Measurements from ENCODE around the gene NTF4.

Gene NTF4

GRCh38 chr19:49111218-49111998, 46.8 kb upstream of the NTF4 start (continued):
- no peak for TF ChIP-seq PATZ1 (CRISPR knock-in tag; IDR thresholded peaks at IDR 0.05; ENCODE audit: borderline replicate concordance)
- no peak for TF ChIP-seq ZFP30 (CRISPR knock-in tag; IDR thresholded peaks at IDR 0.05)

- TF ChIP-seq ZC3H10 (CRISPR knock-in tag; IDR thresholded peaks at IDR 0.05) = no peak
- no peak for TF ChIP-seq OSR1 (CRISPR knock-in tag; IDR thresholded peaks at IDR 0.05)
- no peak for TF ChIP-seq TCF4 (CRISPR knock-in tag; IDR thresholded peaks at IDR 0.05; ENCODE audit: borderline replicate concordance)
- TF ChIP-seq POU6F1 (CRISPR knock-in tag; IDR thresholded peaks at IDR 0.05; ENCODE audit: borderline replicate concordance, low read depth) = no peak
- no peak for TF ChIP-seq PPARA (CRISPR knock-in tag; IDR thresholded peaks at IDR 0.05; ENCODE audit: borderline replicate concordance)
- no peak for TF ChIP-seq RARB (CRISPR knock-in tag; IDR thresholded peaks at IDR 0.05)
- TF ChIP-seq TSHZ2 (CRISPR knock-in tag; IDR thresholded peaks at IDR 0.05) = no peak
- TF ChIP-seq TOX (CRISPR knock-in tag; IDR thresholded peaks at IDR 0.05; ENCODE audit: borderline replicate concordance) = no peak
- TF ChIP-seq ZNF565 (CRISPR knock-in tag; conservative IDR thresholded peaks at IDR 0.05; ENCODE audit: low read depth) = no peak
- ATAC-seq = no peak
Observed at GRCh38 chr19:49110567-49110966, 45.9 kb upstream of the NTF4 start.

- TF ChIP-seq POU6F1 (CRISPR knock-in tag; IDR thresholded peaks at IDR 0.05; ENCODE audit: borderline replicate concordance, low read depth) (no peak), CSRNP3 (CRISPR knock-in tag; IDR thresholded peaks at IDR 0.05) (no peak), PPARA (CRISPR knock-in tag; IDR thresholded peaks at IDR 0.05; ENCODE audit: borderline replicate concordance) (no peak), ARNTL (CRISPR knock-in tag; IDR thresholded peaks at IDR 0.05; ENCODE audit: borderline replicate concordance, low read depth) (no peak), TCF4 (CRISPR knock-in tag; IDR thresholded peaks at IDR 0.05; ENCODE audit: borderline replicate concordance) (no peak), CREB5 (CRISPR knock-in tag; IDR thresholded peaks at IDR 0.05; ENCODE audit: low read depth) (no peak), TSHZ2 (CRISPR knock-in tag; IDR thresholded peaks at IDR 0.05) (no peak), ZFP30 (CRISPR knock-in tag; IDR thresholded peaks at IDR 0.05) (no peak), BACH2 (CRISPR knock-in tag; IDR thresholded peaks at IDR 0.05; ENCODE audit: borderline replicate concordance) (no peak), ZNF8 (CRISPR knock-in tag; IDR thresholded peaks at IDR 0.05) (no peak), GLIS3 (CRISPR knock-in tag; IDR thresholded peaks at IDR 0.05) (no peak), PATZ1 (CRISPR knock-in tag; IDR thresholded peaks at IDR 0.05; ENCODE audit: borderline replicate concordance) (no peak), CSDC2 (CRISPR knock-in tag; IDR thresholded peaks at IDR 0.05) (no peak), ISL1 (CRISPR knock-in tag; IDR thresholded peaks at IDR 0.05) (no peak)
- no peak for ATAC-seq
Observed at GRCh38 chr19:49109569-49110233, 45.1 kb upstream of the NTF4 start.

Measured in SK-N-SH treated with all-trans-retinoic acid at 6 μM for 48 hours (cell line).